IMR-90 (cell line): ENCODE measurements around the gene NAA38. TPM values are rescaled to one million over a fixed set of nuclear protein-coding genes. Genes with fewer than 3 reads are reported as not detected.
A peak's percentile ranks its signal among the peaks of the same experiment; 100 is the strongest.

Experiments
- ATAC-seq: fragments of 200-7000 bp; cut with Tn5 transposase; 2 replicates; pipeline ENCODE4 v1.9.1; 2020; ENCODE audit warnings: low read depth, mild to moderate bottlenecking, moderate library complexity
- BruUV-seq: library from RNA; stranded (reverse); fragments of 400-500 nt; replicated peaks from 2 replicates; lab custom pipeline; 2021; lab: Mats Ljungman, UMichigan
- CTCF ChIA-PET: fragments of 300-600 bp; formaldehyde crosslinking; extraction: SDS; loops from one replicate; lab custom pipeline; 2021; ENCODE audit warnings: antibody characterized with exemption; lab: Yijun Ruan, JAX
- POLR2A ChIA-PET: fragments of 300-600 bp; sonication (Branson Sonifier 250); formaldehyde crosslinking; loops from one replicate; lab custom pipeline; 2022; ENCODE audit warnings: antibody characterized with exemption; ENCODE audit not compliant: unreplicated experiment; lab: Charles Lee
- DNase-seq: peaks from one replicate; pipeline ENCODE4 v3.0.0; 2013
- H2AFZ ChIP-seq: replicated peaks from 2 replicates; pipeline ENCODE3; 2013; ENCODE audit warnings: low read length, mild to moderate bottlenecking; ENCODE audit not compliant: poor library complexity
- H2AK5ac ChIP-seq: 2 replicates; pipeline ENCODE4 v1.6.1; 2013; ENCODE audit warnings: low read depth, low read length, inconsistent platforms
- H2AK9ac ChIP-seq: replicated peaks from 2 replicates; pipeline ENCODE3; 2013; ENCODE audit warnings: mild to moderate bottlenecking, low read depth, low read length, moderate library complexity; ENCODE audit not compliant: poor library complexity
- H2BK120ac ChIP-seq: 2 replicates; pipeline ENCODE4 v1.6.1; 2013; ENCODE audit warnings: low read depth, low read length, inconsistent platforms
- H2BK15ac ChIP-seq: 3 replicates; pipeline ENCODE4 v1.6.1; 2013; ENCODE audit warnings: low read depth, low read length, inconsistent platforms
- H2BK20ac ChIP-seq: 2 replicates; pipeline ENCODE4 v1.6.1; 2013; ENCODE audit warnings: low read depth, mild to moderate bottlenecking, inconsistent platforms, low read length, moderate library complexity
- H2BK5ac ChIP-seq: 2 replicates; pipeline ENCODE4 v1.6.1; 2013; ENCODE audit warnings: mild to moderate bottlenecking, low read depth, low read length, inconsistent platforms; ENCODE audit not compliant: poor library complexity, severe bottlenecking
- H3K14ac ChIP-seq: replicated peaks from 2 replicates; pipeline ENCODE4 v1.6.1; 2013; ENCODE audit warnings: low read depth, low read length, inconsistent platforms
- H3K18ac ChIP-seq: 2 replicates; pipeline ENCODE4 v1.6.1; 2013; ENCODE audit warnings: low read depth, low read length, control low read depth
- H3K23ac ChIP-seq: 2 replicates; pipeline ENCODE4 v1.6.1; 2013; ENCODE audit warnings: low read depth, low read length, inconsistent platforms
- H3K27ac ChIP-seq: 2 replicates; pipeline ENCODE4 v1.5.1; 2013; ENCODE audit warnings: mild to moderate bottlenecking, control low read depth, low read length; ENCODE audit not compliant: insufficient read depth
- H3K27me3 ChIP-seq: 2 replicates; pipeline ENCODE4 v1.6.1; 2013; ENCODE audit warnings: low read length; ENCODE audit not compliant: control insufficient read depth, insufficient read depth
- H3K36me3 ChIP-seq: 2 replicates; pipeline ENCODE4 v1.6.1; 2013; ENCODE audit warnings: low read length, mixed read lengths; ENCODE audit not compliant: control insufficient read depth, insufficient read depth
- H3K4ac ChIP-seq: 2 replicates; pipeline ENCODE4 v1.6.1; 2013; ENCODE audit warnings: low read depth, low read length, inconsistent platforms
- H3K4me1 ChIP-seq: 2 replicates; pipeline ENCODE4 v1.6.1; 2013; ENCODE audit warnings: low read length, mixed read lengths; ENCODE audit not compliant: control insufficient read depth, insufficient read depth
- H3K4me2 ChIP-seq: 2 replicates; pipeline ENCODE4 v1.6.1; 2013; ENCODE audit warnings: low read depth, mild to moderate bottlenecking, control low read depth, low read length, moderate library complexity
- H3K4me3 ChIP-seq: 2 replicates; pipeline ENCODE4 v1.5.1; 2013; ENCODE audit warnings: low read depth, mild to moderate bottlenecking, control low read depth, low read length, moderate library complexity; ENCODE audit not compliant: insufficient read depth
- H3K56ac ChIP-seq: 2 replicates; pipeline ENCODE4 v1.6.1; 2013; ENCODE audit warnings: low read length, inconsistent platforms; ENCODE audit not compliant: insufficient read depth; ENCODE audit errors: extremely low read depth
- H3K79me1 ChIP-seq, 2 experiments: 2 replicates each; pipeline ENCODE4 v1.6.1; 2013; ENCODE audit warnings: low read length in 2 of 2, inconsistent platforms in 1 of 2, low read depth in 1 of 2
- H3K9ac ChIP-seq: 2 replicates; pipeline ENCODE4 v1.6.1; 2013; ENCODE audit warnings: low read depth, low read length, control low read depth
- H3K9me1 ChIP-seq: 2 replicates; pipeline ENCODE4 v1.6.1; 2013; ENCODE audit warnings: low read length, inconsistent platforms; ENCODE audit not compliant: insufficient read depth
- H3K9me3 ChIP-seq: 2 replicates; pipeline ENCODE4 v1.6.1; 2013; ENCODE audit warnings: low read length; ENCODE audit not compliant: control insufficient read depth, insufficient read depth
- H4K20me1 ChIP-seq: 2 replicates; pipeline ENCODE4 v1.6.1; 2013; ENCODE audit warnings: low read length, inconsistent platforms; ENCODE audit not compliant: insufficient read depth
- H4K5ac ChIP-seq: 2 replicates; pipeline ENCODE4 v1.6.1; 2013; ENCODE audit warnings: mild to moderate bottlenecking, low read depth, low read length, control low read depth
- H4K8ac ChIP-seq, 2 experiments: 2 replicates each; pipeline ENCODE4 v1.6.1; 2013; ENCODE audit warnings: low read depth in 2 of 2, low read length in 2 of 2, control low read depth in 1 of 2, inconsistent platforms in 1 of 2
- H4K91ac ChIP-seq: 2 replicates; pipeline ENCODE4 v1.6.1; 2013; ENCODE audit warnings: low read depth, low read length, inconsistent platforms; ENCODE audit not compliant: insufficient read depth
- BHLHE40 ChIP-seq: fragments of 150-350 bp; IDR thresholded peaks from 2 replicates; pipeline ENCODE4 v1.6.1; 2016; ENCODE audit warnings: mild to moderate bottlenecking, low read depth, low read length
- RAD21 ChIP-seq: IDR thresholded peaks from 2 replicates; pipeline ENCODE4 v1.6.1; 2012; ENCODE audit warnings: low read length, improper control_type of control experiment
- RCOR1 ChIP-seq: IDR thresholded peaks from 2 replicates; pipeline ENCODE4 v1.6.1; 2012; ENCODE audit warnings: mild to moderate bottlenecking, low read length, improper control_type of control experiment; ENCODE audit not compliant: insufficient replicate concordance
- SMC3 ChIP-seq: fragments of 150-350 bp; IDR thresholded peaks from 2 replicates; pipeline ENCODE4 v1.6.1; 2016; ENCODE audit warnings: low read depth, mild to moderate bottlenecking, antibody characterized with exemption, low read length, moderate library complexity
- WGBS, 2 experiments: methylation state at CpG; one replicate each; pipeline versions ENCODE4 v1.1.5 to v1.1.7; 2013; ENCODE audit warnings: missing lambda C conversion rate in 2 of 2; ENCODE audit not compliant: insufficient read length in 1 of 2; ENCODE audit errors: extremely low coverage in 2 of 2; 5-methylcytosine and 5-hydroxymethylcytosine counted together
- dilution Hi-C: fragments of 300-500 bp; cut with HindIII; formaldehyde crosslinking; loops from one replicate; pipeline ENCODE4 v1.14.3; 2018; ENCODE audit warnings: low sequenced_read_pairs; ENCODE audit not compliant: unreplicated experiment
- in situ Hi-C: fragments of 300-500 bp; cut with MboI; formaldehyde crosslinking; loops from 3 replicates; pipeline ENCODE4 v1.14.3; 2019; ENCODE audit warnings: low sequenced_read_pairs, inconsistent platforms, mixed read lengths
- intact Hi-C: fragments of 100-400 bp; cut with micrococcal nuclease; formaldehyde crosslinking; loops from 2 replicates; pipeline ENCODE4 v1.10.0; 2022
- polyA plus RNA-seq, 3 experiments: library from polyadenylated mRNA; depleted of rRNA; stranded (reverse); fragments of >200 nt; gene quantifications; 2 replicates each; pipeline ENCODE4 v1.2.3, GENCODE V29; 2012; ENCODE audit warnings: low replicate concordance in 1 of 3
- total RNA-seq: library from RNA; depleted of rRNA; stranded (reverse); fragments of >200 nt; gene quantifications from 2 replicates; pipeline ENCODE4 v1.2.3, GENCODE V29; 2012
- TF ChIP-seq, protein P1 (sequence below): fragments of 150-350 bp; IDR thresholded peaks from 2 replicates; pipeline ENCODE4 v1.6.1; 2016; ENCODE audit warnings: low read depth, mild to moderate bottlenecking, low read length, moderate library complexity, borderline replicate concordance
- TF ChIP-seq, protein P2 (sequence below): conservative IDR thresholded peaks from 2 replicates; pipeline ENCODE4 v1.5.1; 2012; ENCODE audit warnings: mild to moderate bottlenecking, low read depth, low read length, improper control_type of control experiment

The NAA38 gene
- total and polyA plus RNA-seq, 2 of the 4 experiments (the other 2 are of a cell fraction): 40.7 to 76.8 TPM

GRCh38 chr17:7903154-7904103 lies 46.1 kb upstream of the NAA38 start:
- no peak overlapping the region for H3K14ac ChIP-seq
- BruUV-seq: TSS peak; percentile 38
- no peaks in the 10 kb centered on the region for H3K4me1 ChIP-seq
- no peak overlapping the region for H3K27ac ChIP-seq
- peaks cover 0 to 8% of the 10 kb centered on the region in 2 experiments; a peak in 2 of 4 replicates for H3K79me1 ChIP-seq
- H4K20me1 ChIP-seq: no peaks in the 10 kb centered on the region
- H3K56ac ChIP-seq: no peak overlapping the region
- in situ Hi-C loops: no loop called here
- H3K23ac ChIP-seq: no peak overlapping the region
- H2BK15ac ChIP-seq: no peak overlapping the region
- dilution Hi-C loops: no loop called here
- intact Hi-C loops: no loop called here
- TF ChIP-seq RCOR1 (no peak), RAD21 (no peak), BHLHE40 (no peak), SMC3 (no peak)
- TF ChIP-seq, protein P1, sequence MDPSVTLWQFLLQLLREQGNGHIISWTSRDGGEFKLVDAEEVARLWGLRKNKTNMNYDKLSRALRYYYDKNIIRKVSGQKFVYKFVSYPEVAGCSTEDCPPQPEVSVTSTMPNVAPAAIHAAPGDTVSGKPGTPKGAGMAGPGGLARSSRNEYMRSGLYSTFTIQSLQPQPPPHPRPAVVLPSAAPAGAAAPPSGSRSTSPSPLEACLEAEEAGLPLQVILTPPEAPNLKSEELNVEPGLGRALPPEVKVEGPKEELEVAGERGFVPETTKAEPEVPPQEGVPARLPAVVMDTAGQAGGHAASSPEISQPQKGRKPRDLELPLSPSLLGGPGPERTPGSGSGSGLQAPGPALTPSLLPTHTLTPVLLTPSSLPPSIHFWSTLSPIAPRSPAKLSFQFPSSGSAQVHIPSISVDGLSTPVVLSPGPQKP: no peak
- TF ChIP-seq, protein P2, sequence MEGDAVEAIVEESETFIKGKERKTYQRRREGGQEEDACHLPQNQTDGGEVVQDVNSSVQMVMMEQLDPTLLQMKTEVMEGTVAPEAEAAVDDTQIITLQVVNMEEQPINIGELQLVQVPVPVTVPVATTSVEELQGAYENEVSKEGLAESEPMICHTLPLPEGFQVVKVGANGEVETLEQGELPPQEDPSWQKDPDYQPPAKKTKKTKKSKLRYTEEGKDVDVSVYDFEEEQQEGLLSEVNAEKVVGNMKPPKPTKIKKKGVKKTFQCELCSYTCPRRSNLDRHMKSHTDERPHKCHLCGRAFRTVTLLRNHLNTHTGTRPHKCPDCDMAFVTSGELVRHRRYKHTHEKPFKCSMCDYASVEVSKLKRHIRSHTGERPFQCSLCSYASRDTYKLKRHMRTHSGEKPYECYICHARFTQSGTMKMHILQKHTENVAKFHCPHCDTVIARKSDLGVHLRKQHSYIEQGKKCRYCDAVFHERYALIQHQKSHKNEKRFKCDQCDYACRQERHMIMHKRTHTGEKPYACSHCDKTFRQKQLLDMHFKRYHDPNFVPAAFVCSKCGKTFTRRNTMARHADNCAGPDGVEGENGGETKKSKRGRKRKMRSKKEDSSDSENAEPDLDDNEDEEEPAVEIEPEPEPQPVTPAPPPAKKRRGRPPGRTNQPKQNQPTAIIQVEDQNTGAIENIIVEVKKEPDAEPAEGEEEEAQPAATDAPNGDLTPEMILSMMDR: no peak
- POLR2A ChIA-PET: no interaction called here
- no peak overlapping the region for H3K9ac ChIP-seq
- 71% methylated on average over 9 of the region's 22 CpGs; no CpG with 5 or more reads in 1 of the 2 experiments for WGBS, 2 experiments
- H4K8ac ChIP-seq: no peak overlapping the region
- H3K18ac ChIP-seq: no peak overlapping the region
- H3K36me3 ChIP-seq: peaks cover 92% of the 10 kb centered on the region
- H2AFZ ChIP-seq: no peak overlapping the region
- H3K4me2 ChIP-seq: no peak overlapping the region
- no peak overlapping the region for H2BK120ac ChIP-seq
- CTCF ChIA-PET: interaction anchor here (1.3 kb wide), 1 partner anchor 87 kb away, joined by 10 read pairs; no protein-coding TSS in a partner anchor
- H3K9me1 ChIP-seq: no peaks in the 10 kb centered on the region
- no peak for ATAC-seq
- H2BK5ac ChIP-seq: no peak overlapping the region
- no peak overlapping the region for H3K4me3 ChIP-seq
- no peak overlapping the region for H2AK9ac ChIP-seq
- H3K27me3 ChIP-seq: no peaks in the 10 kb centered on the region
- H2BK20ac ChIP-seq: no peak overlapping the region
- no peak overlapping the region for H4K5ac ChIP-seq
- no peak overlapping the region for H2AK5ac ChIP-seq
- H3K9me3 ChIP-seq: no peaks in the 10 kb centered on the region
- no peak for DNase-seq
- H4K91ac ChIP-seq: no peak overlapping the region
- no peak overlapping the region for H3K4ac ChIP-seq
